Activated CD8-positive, alpha-beta T cell treated with anti-CD3 and anti-CD28 coated beads for 36 hours (primary cell): Measurements from ENCODE around the gene CDC42EP4. TPM values are rescaled to one million over a fixed set of nuclear protein-coding genes. Genes with fewer than 3 reads are reported as not detected.

Experiments used
- ATAC-seq: fragments of 200-7000 bp; cut with Tn5 transposase; one replicate; pipeline ENCODE4 v1.10.0; 2021; ENCODE audit warnings: mild to moderate bottlenecking, moderate library complexity
- CTCF ChIA-PET: fragments of 350-600 bp; sonication (Branson Sonifier 250); formaldehyde crosslinking; loops from one replicate; lab custom pipeline; 2021; ENCODE audit warnings: antibody characterized with exemption; lab: Charles Lee
- POLR2A ChIA-PET: fragments of 350-600 bp; sonication (Branson Sonifier 250); formaldehyde crosslinking; loops from one replicate; lab custom pipeline; 2021; ENCODE audit warnings: antibody characterized with exemption; lab: Charles Lee
- DNase-seq: peaks from one replicate; pipeline ENCODE4 v3.0.0-alpha.2; 2020
- H3K27ac Mint-ChIP-seq: one replicate; pipeline ENCODE4 v1.8.0; 2021; ENCODE audit warnings: mild to moderate bottlenecking, mixed read lengths
- H3K27me3 Mint-ChIP-seq: one replicate; pipeline ENCODE4 v1.8.0; 2021; ENCODE audit warnings: mixed read lengths
- H3K36me3 Mint-ChIP-seq: one replicate; pipeline ENCODE4 v1.8.0; 2021; ENCODE audit warnings: low read depth, mixed read lengths
- H3K4me1 Mint-ChIP-seq: one replicate; pipeline ENCODE4 v1.8.0; 2021; ENCODE audit warnings: low read depth, mixed read lengths
- H3K4me3 Mint-ChIP-seq: one replicate; pipeline ENCODE4 v1.8.0; 2021; ENCODE audit warnings: mild to moderate bottlenecking, moderate library complexity, mixed read lengths
- H3K9me3 Mint-ChIP-seq: one replicate; pipeline ENCODE4 v1.8.0; 2021; ENCODE audit warnings: mixed read lengths
- CTCF ChIP-seq: fragments of 200-600 bp; IDR thresholded peaks from one replicate; pipeline ENCODE4 v1.8.0; 2022; ENCODE audit warnings: antibody characterized with exemption, mild to moderate bottlenecking
- intact Hi-C: fragments of 100-400 bp; cut with micrococcal nuclease; formaldehyde crosslinking; loops from one replicate; pipeline ENCODE4 v1.10.0; 2022
- total RNA-seq, 2 experiments: library from RNA; stranded (reverse); gene quantifications; one replicate each; pipeline ENCODE4 v1.2.3, GENCODE V29; 2021

The CDC42EP4 gene
- total RNA-seq, 2 experiments from 2014 or later: 0.72 to 1.1 TPM

GRCh38 chr17:73320601-73321264 is 8.9 kb upstream of the CDC42EP4 start:
- TF ChIP-seq CTCF: no peak
- Mint-ChIP-seq H3K27ac (no peak overlapping the region), H3K4me3 (no peak overlapping the region), H3K4me1 (no peaks in the 10 kb centered on the region), H3K27me3 (peaks cover 3% of the 10 kb centered on the region), H3K36me3 (no peaks in the 10 kb centered on the region), H3K9me3 (no peaks in the 10 kb centered on the region)
- intact Hi-C loops: no loop called here
- ATAC-seq: no peak
- ChIA-PET POLR2A (no interaction called here), CTCF (interaction anchor here (0.8 to 1.1 kb wide), 3 partner anchors 10 to 101 kb away, joined by 4 to 5 read pairs (median 4); no protein-coding TSS in a partner anchor)
- no peak for DNase-seq

DNA sequence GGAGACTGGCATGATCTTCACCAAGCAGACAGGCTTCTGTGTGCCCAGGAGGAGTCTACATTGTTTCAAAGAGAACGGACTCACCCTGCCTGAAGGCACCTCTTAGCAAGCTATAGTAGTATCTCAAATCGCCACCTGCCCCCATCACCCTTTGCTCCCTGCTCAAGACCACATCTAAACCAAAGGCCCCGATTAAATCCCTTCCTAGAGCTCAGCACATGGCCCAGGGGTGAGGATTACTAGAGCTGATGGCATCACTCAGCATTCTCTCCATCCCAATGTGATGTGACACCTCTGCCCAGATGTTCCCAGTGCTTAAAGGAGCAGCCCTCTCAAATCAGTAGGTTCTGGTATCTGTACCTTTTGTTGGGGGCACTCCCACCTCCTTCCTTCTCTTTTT is 8.0 kb upstream of the CDC42EP4 start:
- TF ChIP-seq CTCF: no peak
- Mint-ChIP-seq H3K27ac (no peak overlapping the region), H3K27me3 (peaks cover 2% of the 10 kb centered on the region), H3K4me1 (no peaks in the 10 kb centered on the region), H3K9me3 (no peaks in the 10 kb centered on the region), H3K4me3 (no peak overlapping the region), H3K36me3 (no peaks in the 10 kb centered on the region)
- intact Hi-C loops: no loop called here
- DNase-seq: no peak
- ChIA-PET CTCF (interaction anchor here (0.8 to 1.1 kb wide), 3 partner anchors 9 to 100 kb away, joined by 4 to 5 read pairs (median 4); no protein-coding TSS in a partner anchor), POLR2A (no interaction called here)
- ATAC-seq: no peak

DNA sequence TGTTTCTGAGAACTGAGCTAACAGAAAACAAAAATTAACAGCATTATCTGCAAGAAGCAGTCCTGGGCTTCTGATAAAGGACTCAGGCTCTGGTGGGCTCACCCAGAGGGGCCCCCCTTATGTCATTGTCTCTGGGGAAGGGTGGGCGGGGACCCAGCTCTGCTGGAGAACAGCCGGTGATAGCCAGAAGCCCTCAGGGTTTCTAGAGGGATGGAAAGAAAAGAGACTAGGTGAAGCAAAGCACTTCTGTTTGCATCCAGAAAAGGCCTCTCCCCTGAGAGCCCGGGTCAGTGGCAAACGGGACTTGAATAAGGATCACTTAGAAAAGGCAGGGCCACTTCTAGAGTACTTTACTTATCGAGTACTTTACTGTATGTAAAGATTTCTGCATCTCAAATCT is 7.0 kb upstream of the CDC42EP4 start:
- Mint-ChIP-seq H3K9me3 (no peaks in the 10 kb centered on the region), H3K27ac (no peak overlapping the region), H3K27me3 (no peaks in the 10 kb centered on the region), H3K36me3 (no peaks in the 10 kb centered on the region), H3K4me1 (no peaks in the 10 kb centered on the region), H3K4me3 (no peak overlapping the region)
- no peak for TF ChIP-seq CTCF
- ATAC-seq: no peak
- intact Hi-C loops: no loop called here
- POLR2A ChIA-PET: no interaction called here
- no peak for DNase-seq
- CTCF ChIA-PET: no interaction called here

DNA sequence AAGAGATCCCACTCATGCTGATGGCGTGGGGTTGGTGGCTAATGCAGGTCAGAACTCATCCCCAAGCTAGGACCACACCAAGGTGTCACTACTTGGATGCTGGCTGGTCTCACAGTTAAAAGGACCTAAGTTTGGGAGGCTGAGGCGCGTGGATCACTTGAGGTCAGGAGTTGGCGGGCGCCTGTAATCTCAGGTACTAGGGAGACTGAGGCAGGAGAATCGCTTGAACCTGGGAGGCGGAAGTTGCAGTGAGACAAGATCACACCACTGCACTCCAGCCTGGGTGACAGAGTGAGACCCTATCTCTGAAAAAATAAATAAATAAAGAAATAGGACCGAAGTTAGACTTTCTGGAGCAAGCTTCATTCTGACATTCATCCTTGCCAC is 6.6 kb upstream of the CDC42EP4 start:
- Mint-ChIP-seq H3K27ac (no peak overlapping the region), H3K36me3 (no peaks in the 10 kb centered on the region), H3K9me3 (no peaks in the 10 kb centered on the region), H3K4me3 (no peak overlapping the region), H3K4me1 (no peaks in the 10 kb centered on the region), H3K27me3 (no peaks in the 10 kb centered on the region)
- ChIA-PET POLR2A (no interaction called here), CTCF (no interaction called here)
- intact Hi-C loops: no loop called here
- TF ChIP-seq CTCF: no peak
- DNase-seq (no peak), ATAC-seq (no peak)

DNA sequence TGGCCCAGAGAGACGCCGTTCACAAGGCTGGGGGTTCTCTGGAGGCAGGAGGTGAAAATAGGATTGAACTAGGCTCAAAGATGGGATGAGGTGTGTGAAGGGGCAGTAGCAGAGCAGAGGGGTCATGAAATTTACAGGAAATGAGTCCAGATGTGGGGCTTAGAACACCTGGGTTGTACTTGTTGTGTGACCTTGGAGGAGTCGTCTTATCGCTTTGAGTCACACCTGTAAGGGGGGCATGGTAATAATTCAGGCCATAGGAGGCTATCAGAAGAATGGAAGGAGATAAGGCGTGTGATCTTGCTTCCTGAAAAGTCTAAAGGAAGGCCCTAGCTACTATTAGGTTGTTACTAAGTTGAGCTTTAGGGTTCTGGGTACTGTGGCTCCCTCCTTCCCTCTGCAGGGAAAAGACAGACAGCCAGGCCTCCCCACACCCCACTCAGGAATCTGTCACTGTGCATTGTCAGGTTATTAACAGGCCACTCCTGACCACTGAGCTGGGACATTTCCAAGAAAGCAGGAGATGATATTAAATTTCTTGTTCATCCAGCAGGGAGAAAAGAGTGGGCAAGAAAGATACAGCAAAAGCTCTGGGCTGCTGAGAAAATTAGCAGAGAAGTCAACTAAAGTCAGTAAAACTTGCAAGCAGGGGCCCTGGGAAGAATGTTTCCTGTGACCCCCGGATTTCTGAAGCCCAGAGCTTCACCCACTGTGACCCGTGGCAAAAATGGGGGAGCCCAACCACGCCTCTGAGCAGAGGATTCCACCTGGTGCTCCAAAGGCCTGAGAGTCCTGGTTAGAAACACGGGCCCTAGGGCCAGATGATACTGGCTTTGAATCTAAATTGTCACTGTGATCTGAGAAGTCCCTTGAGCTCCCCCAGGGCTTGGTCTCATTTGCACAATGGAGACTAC is 6.0 kb upstream of the CDC42EP4 start:
- Mint-ChIP-seq H3K4me1 (no peaks in the 10 kb centered on the region), H3K4me3 (no peak overlapping the region), H3K36me3 (no peaks in the 10 kb centered on the region), H3K9me3 (no peaks in the 10 kb centered on the region), H3K27ac (no peak overlapping the region), H3K27me3 (no peaks in the 10 kb centered on the region)
- no peak for DNase-seq
- ChIA-PET POLR2A (no interaction called here), CTCF (no interaction called here)
- no peak for ATAC-seq
- intact Hi-C loops: no loop called here
- TF ChIP-seq CTCF: no peak
